Measurements from ENCODE around the gene IGSF10.

Gene IGSF10

DNA sequence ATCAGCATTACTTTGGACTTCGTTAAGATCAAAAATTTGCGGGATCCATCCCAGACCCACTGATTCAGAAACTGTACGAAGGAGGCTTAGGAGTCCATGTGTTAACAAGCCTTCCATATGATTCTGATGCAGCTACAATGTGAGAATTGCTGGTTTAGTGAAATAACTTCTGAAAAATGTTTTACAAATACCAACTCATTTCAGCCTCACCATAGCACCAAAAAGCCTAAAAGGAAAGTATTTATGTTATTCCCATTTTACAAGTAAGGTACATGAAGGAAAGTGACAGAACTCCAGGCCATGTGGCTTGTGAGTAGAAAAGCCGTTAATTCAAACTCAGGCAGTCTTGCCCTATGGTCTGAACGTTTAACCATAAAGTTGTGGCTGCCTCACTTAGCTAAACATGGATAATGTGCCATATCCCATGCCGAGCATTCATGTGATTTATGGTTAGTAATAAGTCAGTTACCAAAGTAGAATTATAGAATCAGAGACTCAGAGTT lies 1.5 kb upstream of the IGSF10 start:
- H3K36me3 ChIP-seq (ENCODE audit: control insufficient read depth in 1 of 2, insufficient read depth in 2 of 2, low read length in 2 of 2), result no peaks in the 10 kb centered on the region
- peaks cover 0 to 4% of the 10 kb centered on the region in 2 donors for H3K4me1 ChIP-seq (ENCODE audit: control insufficient read depth in 1 of 2, insufficient read depth in 2 of 2, low read length in 2 of 2)
- no peak overlapping the region for H3K4me3 ChIP-seq (ENCODE audit: low read depth in 1 of 2, low read length in 2 of 2)
- no peak overlapping the region for H3K27ac ChIP-seq (ENCODE audit: low read depth, low read length)
- H3K27me3 ChIP-seq (ENCODE audit: control insufficient read depth in 1 of 2, insufficient read depth in 2 of 2, low read length in 2 of 2), result peaks cover 0 to 6% of the 10 kb centered on the region in 2 donors
- no peaks in the 10 kb centered on the region for H3K9me3 ChIP-seq (ENCODE audit: control insufficient read depth in 1 of 2, low read length in 2 of 2)
- no peak overlapping the region for H3K9ac ChIP-seq (ENCODE audit: low read depth in 1 of 2, low read length in 2 of 2)

DNA sequence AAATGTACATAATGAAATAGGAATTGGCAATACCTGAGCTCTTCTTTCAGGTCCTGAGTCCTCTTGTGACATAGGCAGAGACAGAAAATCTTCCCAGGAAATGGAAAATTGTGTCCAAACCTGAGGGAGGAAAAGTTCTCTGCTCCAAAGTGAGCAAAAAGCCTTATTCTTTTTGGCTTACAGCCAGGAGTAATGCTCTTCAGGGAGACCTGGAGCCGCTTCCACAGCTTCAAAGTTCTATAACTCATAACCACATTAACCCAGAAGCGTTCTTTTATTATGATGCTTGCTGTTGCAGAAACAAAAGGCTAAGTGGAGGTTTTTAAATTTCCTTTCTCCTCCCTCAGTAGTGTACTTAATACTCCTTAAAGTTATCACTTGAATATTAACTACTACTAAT lies 633 bp downstream of the IGSF10 start:
- Histone ChIP-seq H3K9ac (ENCODE audit: low read depth in 1 of 2, low read length in 2 of 2) (no peak overlapping the region), H3K4me1 (ENCODE audit: control insufficient read depth in 1 of 2, insufficient read depth in 2 of 2, low read length in 2 of 2) (peaks cover 0 to 4% of the 10 kb centered on the region in 2 donors), H3K9me3 (ENCODE audit: control insufficient read depth in 1 of 2, low read length in 2 of 2) (no peaks in the 10 kb centered on the region), H3K4me3 (ENCODE audit: low read depth in 1 of 2, low read length in 2 of 2) (peak overlapping the region; percentile 59 to 68), H3K27ac (ENCODE audit: low read depth, low read length) (no peak overlapping the region), H3K36me3 (ENCODE audit: control insufficient read depth in 1 of 2, insufficient read depth in 2 of 2, low read length in 2 of 2) (no peaks in the 10 kb centered on the region), H3K27me3 (ENCODE audit: control insufficient read depth in 1 of 2, insufficient read depth in 2 of 2, low read length in 2 of 2) (peaks cover 0 to 6% of the 10 kb centered on the region in 2 donors)

DNA sequence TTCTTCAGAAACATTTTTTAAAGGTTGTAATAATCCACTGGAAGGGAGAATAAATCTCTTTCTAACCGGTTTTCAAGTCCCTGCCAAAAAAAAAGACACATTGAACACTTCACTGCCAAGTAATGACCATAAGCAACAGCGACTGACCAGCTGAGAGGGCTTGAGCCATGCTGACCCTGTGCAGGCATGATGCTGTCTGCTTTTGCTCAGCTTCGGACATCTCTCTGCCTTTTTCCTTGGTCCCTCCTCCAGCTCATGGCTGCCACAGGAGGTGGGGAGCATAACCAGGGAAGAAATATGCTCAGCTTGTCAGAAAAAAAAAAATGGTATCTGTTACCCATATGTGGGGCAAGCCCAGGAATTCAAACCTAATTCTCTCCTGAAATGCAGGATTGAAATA lies 1.5 kb downstream of the IGSF10 start:
- Histone ChIP-seq H3K4me1 (ENCODE audit: control insufficient read depth in 1 of 2, insufficient read depth in 2 of 2, low read length in 2 of 2) (peaks cover 0 to 4% of the 10 kb centered on the region in 2 donors), H3K27ac (ENCODE audit: low read depth, low read length) (no peak overlapping the region), H3K9me3 (ENCODE audit: control insufficient read depth in 1 of 2, low read length in 2 of 2) (no peaks in the 10 kb centered on the region), H3K36me3 (ENCODE audit: control insufficient read depth in 1 of 2, insufficient read depth in 2 of 2, low read length in 2 of 2) (no peaks in the 10 kb centered on the region), H3K4me3 (ENCODE audit: low read depth in 1 of 2, low read length in 2 of 2) (no peak overlapping the region), H3K27me3 (ENCODE audit: control insufficient read depth in 1 of 2, insufficient read depth in 2 of 2, low read length in 2 of 2) (peaks cover 0 to 6% of the 10 kb centered on the region in 2 donors), H3K9ac (ENCODE audit: low read depth in 1 of 2, low read length in 2 of 2) (no peak overlapping the region)

DNA sequence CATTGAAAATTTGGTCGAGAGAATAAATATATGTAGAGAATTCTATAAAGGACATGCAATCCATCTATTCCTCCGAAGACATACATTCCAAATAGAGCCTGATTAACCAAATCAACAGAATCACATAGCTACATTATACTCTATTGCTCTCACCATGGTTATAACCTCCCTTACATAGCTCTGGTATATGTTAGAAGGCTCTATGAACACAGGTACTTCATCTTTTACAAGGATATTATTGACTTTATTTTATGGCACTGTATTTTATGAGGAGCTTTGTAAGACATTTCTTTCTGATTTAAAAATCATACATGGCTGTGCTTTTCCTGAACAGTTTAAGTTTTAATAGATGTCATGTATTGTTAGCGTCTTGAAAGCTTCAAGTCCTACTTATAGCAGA lies 4.8 kb downstream of the IGSF10 start:
- H3K27me3 ChIP-seq (ENCODE audit: control insufficient read depth in 1 of 2, insufficient read depth in 2 of 2, low read length in 2 of 2), result peaks cover 0 to 3% of the 10 kb centered on the region in 2 donors
- H3K9me3 ChIP-seq (ENCODE audit: control insufficient read depth in 1 of 2, low read length in 2 of 2), result no peaks in the 10 kb centered on the region
- no peak overlapping the region for H3K4me3 ChIP-seq (ENCODE audit: low read depth in 1 of 2, low read length in 2 of 2)
- no peak overlapping the region for H3K9ac ChIP-seq (ENCODE audit: low read depth in 1 of 2, low read length in 2 of 2)
- H3K4me1 ChIP-seq (ENCODE audit: control insufficient read depth in 1 of 2, insufficient read depth in 2 of 2, low read length in 2 of 2), result peaks cover 0 to 1% of the 10 kb centered on the region in 2 donors
- H3K36me3 ChIP-seq (ENCODE audit: control insufficient read depth in 1 of 2, insufficient read depth in 2 of 2, low read length in 2 of 2), result no peaks in the 10 kb centered on the region
- H3K27ac ChIP-seq (ENCODE audit: low read depth, low read length), result no peak overlapping the region

DNA sequence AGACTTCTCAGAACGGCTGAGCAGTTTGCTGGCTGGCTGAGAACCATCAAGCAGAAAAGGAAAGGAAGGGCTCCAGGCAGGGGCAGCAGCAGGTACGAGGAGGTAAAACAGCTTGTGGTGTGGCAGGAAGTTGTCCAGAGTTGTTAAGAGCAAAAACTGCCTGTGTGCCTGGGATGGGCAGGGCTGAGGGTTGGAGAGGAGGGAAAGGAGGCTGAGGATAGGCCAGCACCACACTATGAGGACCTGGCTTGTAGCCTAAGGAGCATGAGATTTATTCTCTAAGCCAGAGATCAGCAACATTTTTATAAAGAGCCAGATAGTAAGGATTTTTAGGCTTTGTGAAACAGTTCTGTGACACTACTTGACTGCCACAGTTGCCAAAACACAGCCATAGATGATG lies 8.0 kb downstream of the IGSF10 start:
- no peak overlapping the region for H3K27ac ChIP-seq (ENCODE audit: low read depth, low read length)
- H3K9me3 ChIP-seq (ENCODE audit: control insufficient read depth in 1 of 2, low read length in 2 of 2), result no peaks in the 10 kb centered on the region
- H3K4me3 ChIP-seq (ENCODE audit: low read depth in 1 of 2, low read length in 2 of 2), result no peak overlapping the region
- H3K9ac ChIP-seq (ENCODE audit: low read depth in 1 of 2, low read length in 2 of 2), result no peak overlapping the region
- H3K27me3 ChIP-seq (ENCODE audit: control insufficient read depth in 1 of 2, insufficient read depth in 2 of 2, low read length in 2 of 2), result no peaks in the 10 kb centered on the region
- H3K36me3 ChIP-seq (ENCODE audit: control insufficient read depth in 1 of 2, insufficient read depth in 2 of 2, low read length in 2 of 2), result no peaks in the 10 kb centered on the region
- H3K4me1 ChIP-seq (ENCODE audit: control insufficient read depth in 1 of 2, insufficient read depth in 2 of 2, low read length in 2 of 2), result no peaks in the 10 kb centered on the region

DNA sequence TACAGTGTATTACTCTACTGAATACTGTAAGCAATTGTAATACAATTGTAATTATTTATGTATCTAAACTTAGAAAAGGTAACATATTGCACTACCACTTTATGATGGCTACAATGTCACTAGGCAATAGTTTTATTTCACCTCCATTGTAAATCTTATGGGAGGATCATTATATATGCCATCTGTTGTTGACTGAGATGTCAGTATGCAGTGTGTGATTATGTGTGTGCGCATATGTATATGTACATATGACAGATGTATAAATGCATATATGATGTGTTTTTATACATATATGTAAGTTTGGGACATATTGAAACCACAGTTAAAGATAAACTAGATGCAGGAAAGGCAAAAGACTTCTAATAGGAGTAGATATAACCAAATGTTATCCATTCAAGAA lies 8.5 kb downstream of the IGSF10 start:
- no peaks in the 10 kb centered on the region for H3K36me3 ChIP-seq (ENCODE audit: control insufficient read depth in 1 of 2, insufficient read depth in 2 of 2, low read length in 2 of 2)

DNA sequence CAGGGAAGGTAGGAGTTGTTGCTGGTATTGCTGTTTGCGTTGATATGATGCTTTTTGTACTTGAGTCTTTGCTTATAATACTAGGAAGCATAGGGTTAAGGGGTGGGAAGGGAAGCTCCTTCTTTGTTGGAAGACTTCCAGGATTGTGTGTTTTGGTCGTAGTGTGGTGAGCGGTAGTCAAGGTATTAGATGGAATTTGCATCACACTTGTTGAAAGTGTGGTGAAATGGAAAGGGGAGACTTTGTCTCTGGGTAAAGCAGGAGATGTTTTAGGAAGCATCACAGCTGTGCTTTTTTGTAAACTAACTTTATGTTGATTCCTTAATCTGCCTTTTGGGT lies 14.9 kb downstream of the IGSF10 start:
- H3K9ac ChIP-seq (ENCODE audit: low read depth in 1 of 2, low read length in 2 of 2), result no peak overlapping the region
- no peaks in the 10 kb centered on the region for H3K9me3 ChIP-seq (ENCODE audit: control insufficient read depth in 1 of 2, low read length in 2 of 2)
- no peaks in the 10 kb centered on the region for H3K36me3 ChIP-seq (ENCODE audit: control insufficient read depth in 1 of 2, insufficient read depth in 2 of 2, low read length in 2 of 2)
- no peak overlapping the region for H3K4me3 ChIP-seq (ENCODE audit: low read depth in 1 of 2, low read length in 2 of 2)
- no peak overlapping the region for H3K27ac ChIP-seq (ENCODE audit: low read depth, low read length)
- no peaks in the 10 kb centered on the region for H3K4me1 ChIP-seq (ENCODE audit: control insufficient read depth in 1 of 2, insufficient read depth in 2 of 2, low read length in 2 of 2)
- no peaks in the 10 kb centered on the region for H3K27me3 ChIP-seq (ENCODE audit: control insufficient read depth in 1 of 2, insufficient read depth in 2 of 2, low read length in 2 of 2)

More for the DNA sequence above, 8.5 kb downstream of the IGSF10 start:
- Histone ChIP-seq H3K9ac (ENCODE audit: low read depth in 1 of 2, low read length in 2 of 2) (no peak overlapping the region), H3K9me3 (ENCODE audit: control insufficient read depth in 1 of 2, low read length in 2 of 2) (no peaks in the 10 kb centered on the region), H3K27ac (ENCODE audit: low read depth, low read length) (no peak overlapping the region), H3K4me1 (ENCODE audit: control insufficient read depth in 1 of 2, insufficient read depth in 2 of 2, low read length in 2 of 2) (no peaks in the 10 kb centered on the region), H3K4me3 (ENCODE audit: low read depth in 1 of 2, low read length in 2 of 2) (no peak overlapping the region), H3K27me3 (ENCODE audit: control insufficient read depth in 1 of 2, insufficient read depth in 2 of 2, low read length in 2 of 2) (no peaks in the 10 kb centered on the region)

DNA sequence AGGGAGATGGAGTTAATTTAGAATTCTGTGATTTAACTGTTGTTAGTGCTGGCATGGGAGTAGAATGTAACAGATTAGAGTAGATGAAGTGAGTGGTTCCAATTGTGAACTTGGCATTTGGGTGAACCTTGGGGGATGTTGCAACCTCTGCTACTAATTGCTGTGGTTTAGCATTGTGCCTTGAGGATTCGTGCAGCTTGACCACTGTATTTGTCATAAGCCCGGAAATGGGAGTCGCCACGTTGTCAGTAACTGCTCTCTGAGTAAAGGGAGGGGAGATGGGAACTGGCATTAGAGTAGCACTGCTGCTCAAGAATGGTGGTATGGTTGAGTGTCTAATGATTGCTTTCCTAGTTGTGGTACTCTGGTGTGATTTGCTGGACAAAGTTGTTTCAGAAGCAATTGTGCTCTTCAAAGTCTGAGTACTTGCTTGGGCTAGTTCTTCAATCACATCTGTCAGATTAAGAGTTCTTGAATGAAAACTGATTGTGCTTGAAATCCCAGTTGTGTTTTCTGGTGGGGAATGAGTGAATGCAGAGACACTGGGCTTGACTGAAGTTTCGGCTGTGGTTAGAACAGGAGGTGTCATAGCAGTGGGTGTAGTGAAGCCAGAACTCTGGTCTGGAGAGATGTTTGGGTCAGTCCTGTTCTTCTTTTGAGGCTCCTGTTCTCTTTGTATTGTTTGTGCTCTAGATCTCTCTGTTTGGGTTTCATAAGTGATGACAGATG lies 15.4 kb downstream of the IGSF10 start:
- Histone ChIP-seq H3K27ac (ENCODE audit: low read depth, low read length) (no peak overlapping the region), H3K27me3 (ENCODE audit: control insufficient read depth in 1 of 2, insufficient read depth in 2 of 2, low read length in 2 of 2) (no peaks in the 10 kb centered on the region), H3K4me1 (ENCODE audit: control insufficient read depth in 1 of 2, insufficient read depth in 2 of 2, low read length in 2 of 2) (no peaks in the 10 kb centered on the region), H3K9me3 (ENCODE audit: control insufficient read depth in 1 of 2, low read length in 2 of 2) (no peaks in the 10 kb centered on the region), H3K36me3 (ENCODE audit: control insufficient read depth in 1 of 2, insufficient read depth in 2 of 2, low read length in 2 of 2) (no peaks in the 10 kb centered on the region), H3K9ac (ENCODE audit: low read depth in 1 of 2, low read length in 2 of 2) (no peak overlapping the region), H3K4me3 (ENCODE audit: low read depth in 1 of 2, low read length in 2 of 2) (no peak overlapping the region)

DNA sequence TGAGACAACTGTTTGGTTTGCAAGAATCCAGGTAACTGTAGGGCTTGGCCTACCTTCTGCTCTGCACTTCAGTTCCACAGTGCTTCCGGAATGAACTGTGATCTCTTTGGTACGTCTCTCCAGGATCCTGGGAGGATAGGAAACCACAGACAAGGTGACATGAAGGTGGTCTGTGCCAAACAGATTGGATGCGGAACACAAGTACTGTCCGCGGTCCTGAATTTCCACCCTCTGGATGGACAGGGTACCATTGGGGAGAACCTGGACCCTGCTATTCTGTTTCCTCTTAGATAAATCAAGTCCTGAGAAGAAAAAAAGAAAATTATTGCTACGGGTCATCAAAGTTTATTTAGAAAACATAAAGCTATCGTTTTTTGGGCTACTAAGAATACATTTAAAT lies 17.3 kb downstream of the IGSF10 start:
- H3K27ac ChIP-seq (ENCODE audit: low read depth, low read length), result no peak overlapping the region
- H3K27me3 ChIP-seq (ENCODE audit: control insufficient read depth in 1 of 2, insufficient read depth in 2 of 2, low read length in 2 of 2), result no peaks in the 10 kb centered on the region
- H3K36me3 ChIP-seq (ENCODE audit: control insufficient read depth in 1 of 2, insufficient read depth in 2 of 2, low read length in 2 of 2), result no peaks in the 10 kb centered on the region
- no peaks in the 10 kb centered on the region for H3K9me3 ChIP-seq (ENCODE audit: control insufficient read depth in 1 of 2, low read length in 2 of 2)
- no peak overlapping the region for H3K9ac ChIP-seq (ENCODE audit: low read depth in 1 of 2, low read length in 2 of 2)
- H3K4me1 ChIP-seq (ENCODE audit: control insufficient read depth in 1 of 2, insufficient read depth in 2 of 2, low read length in 2 of 2), result no peaks in the 10 kb centered on the region
- H3K4me3 ChIP-seq (ENCODE audit: low read depth in 1 of 2, low read length in 2 of 2), result no peak overlapping the region

DNA sequence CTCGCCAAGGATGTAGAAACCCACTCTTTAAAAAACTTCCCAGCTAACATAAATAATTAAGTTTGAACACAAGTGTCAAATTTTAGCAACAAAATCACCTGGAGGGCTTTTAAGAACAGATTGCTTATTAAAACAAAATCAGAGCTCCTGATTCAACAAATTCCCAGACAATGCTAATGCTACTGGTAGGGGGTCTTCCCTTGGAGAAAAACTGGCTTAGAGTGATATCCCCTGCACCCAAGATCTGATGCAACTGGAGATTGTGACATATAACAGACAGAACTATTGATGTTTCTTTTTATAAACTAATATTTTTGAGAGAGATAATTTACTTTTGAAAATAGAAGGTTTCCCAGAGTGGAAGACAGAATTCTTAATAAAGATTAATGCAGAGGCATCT lies 19.9 kb downstream of the IGSF10 start:
- H3K9me3 ChIP-seq (ENCODE audit: control insufficient read depth in 1 of 2, low read length in 2 of 2), result no peaks in the 10 kb centered on the region
- no peak overlapping the region for H3K27ac ChIP-seq (ENCODE audit: low read depth, low read length)
- H3K9ac ChIP-seq (ENCODE audit: low read depth in 1 of 2, low read length in 2 of 2), result no peak overlapping the region
- H3K36me3 ChIP-seq (ENCODE audit: control insufficient read depth in 1 of 2, insufficient read depth in 2 of 2, low read length in 2 of 2), result no peaks in the 10 kb centered on the region
- H3K4me1 ChIP-seq (ENCODE audit: control insufficient read depth in 1 of 2, insufficient read depth in 2 of 2, low read length in 2 of 2), result no peaks in the 10 kb centered on the region
- H3K27me3 ChIP-seq (ENCODE audit: control insufficient read depth in 1 of 2, insufficient read depth in 2 of 2, low read length in 2 of 2), result no peaks in the 10 kb centered on the region
- no peak overlapping the region for H3K4me3 ChIP-seq (ENCODE audit: low read depth in 1 of 2, low read length in 2 of 2)

Measured in duodenal mucosa (tissue), 2 donors.